Measurements from ENCODE around the gene COG8. TPM values are rescaled to one million over a fixed set of nuclear protein-coding genes. Genes with fewer than 3 reads are reported as not detected.

COG8 gene
- polyA plus RNA-seq, 2 donors: 12.9 to 13.5 TPM

DNA sequence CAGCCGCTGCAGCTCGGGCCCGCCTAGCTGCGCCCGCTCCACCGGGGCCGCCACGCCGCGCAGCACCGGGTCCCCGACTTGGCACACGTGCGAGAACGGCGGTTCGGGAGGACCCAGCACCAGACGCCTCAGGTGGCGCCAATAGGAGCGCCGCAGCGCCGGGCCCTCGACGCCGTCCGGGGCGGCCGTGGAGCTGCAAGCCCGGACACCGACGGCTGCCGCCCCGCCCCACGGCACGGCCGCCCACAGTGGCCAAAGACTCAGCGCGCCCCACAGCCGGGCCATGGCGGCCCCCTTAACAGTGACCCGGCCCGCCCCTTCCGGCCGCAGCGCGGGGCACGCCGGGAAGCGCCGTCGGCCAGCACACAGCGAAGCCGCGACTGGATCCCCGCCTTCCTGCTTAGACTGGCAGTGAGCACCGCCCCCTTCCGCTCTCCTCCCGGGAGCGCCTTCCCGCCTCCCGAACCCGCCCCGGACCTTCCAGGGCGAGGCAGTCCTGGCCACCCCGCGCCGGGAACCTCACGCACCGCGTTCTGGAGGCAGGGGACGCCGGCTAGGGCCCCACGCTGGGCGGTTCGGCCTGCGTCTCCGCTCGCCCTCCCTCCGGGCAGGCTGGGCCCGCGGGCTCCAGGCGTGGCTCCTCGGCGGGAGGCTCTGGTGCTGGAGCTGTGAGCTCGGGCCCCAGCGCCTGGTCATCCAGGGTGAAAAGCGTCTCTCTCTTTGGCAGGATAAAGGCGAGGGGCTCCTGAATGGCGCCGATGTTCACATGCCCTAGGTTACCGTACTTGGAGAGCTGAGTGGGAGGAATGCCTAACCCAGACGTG lies 8.9 kb downstream of the COG8 start, which contains the start of gene PDF:
Gene PDF (minus strand): TSS at position 303 of the 824 bp plus-strand sequence. CDS start 18 bp downstream, at position 285.
- peaks cover 0 to 32% of the 10 kb centered on the region in 2 donors for H3K36me3 ChIP-seq (ENCODE audit: control insufficient read depth in 2 of 2, insufficient read depth in 2 of 2, low read length in 1 of 2)
- 0 to 1% methylated on average over 79 to 93 of the region's 93 CpGs for WGBS, 2 donors
- peak within 1 kb of the TSS; percentile 80 to 96 for H3K4me3 ChIP-seq (ENCODE audit: low read depth in 1 of 2, low read length in 2 of 2)
- no peaks in the 10 kb centered on the region for H3K27me3 ChIP-seq (ENCODE audit: control insufficient read depth in 1 of 2, insufficient read depth in 2 of 2, low read length in 2 of 2)
- H3K27ac ChIP-seq (ENCODE audit: low read depth in 2 of 2, low read length in 1 of 2): peak within 1 kb of the TSS; percentile 95 to 97
- H3K4me1 ChIP-seq (ENCODE audit: control insufficient read depth in 2 of 2, insufficient read depth in 2 of 2, low read length in 1 of 2): peaks cover 10 to 17% of the 10 kb centered on the region in 2 donors
- H3K9me3 ChIP-seq (ENCODE audit: control insufficient read depth in 2 of 2, insufficient read depth in 1 of 2, low read depth in 1 of 2, low read length in 1 of 2): no peaks in the 10 kb centered on the region

GRCh38 chr16:69329369-69330285 lies 9.7 kb downstream of the COG8 start:
- Histone ChIP-seq H3K4me3 (ENCODE audit: low read depth in 1 of 2, low read length in 2 of 2) (peak overlapping the region; percentile 80 to 96), H3K9me3 (ENCODE audit: control insufficient read depth in 2 of 2, insufficient read depth in 1 of 2, low read depth in 1 of 2, low read length in 1 of 2) (no peaks in the 10 kb centered on the region), H3K27me3 (ENCODE audit: control insufficient read depth in 1 of 2, insufficient read depth in 2 of 2, low read length in 2 of 2) (no peaks in the 10 kb centered on the region), H3K27ac (ENCODE audit: low read depth in 2 of 2, low read length in 1 of 2) (peak overlapping the region; percentile 95 to 97), H3K36me3 (ENCODE audit: control insufficient read depth in 2 of 2, insufficient read depth in 2 of 2, low read length in 1 of 2) (peaks cover 0 to 26% of the 10 kb centered on the region in 2 donors), H3K4me1 (ENCODE audit: control insufficient read depth in 2 of 2, insufficient read depth in 2 of 2, low read length in 1 of 2) (peaks cover 11 to 17% of the 10 kb centered on the region in 2 donors)
- WGBS, 2 donors: 4% methylated on average over 70 to 77 of the region's 77 CpGs

- Histone ChIP-seq H3K27me3 (ENCODE audit: control insufficient read depth in 1 of 2, insufficient read depth in 2 of 2, low read length in 2 of 2) (no peaks in the 10 kb centered on the region), H3K4me1 (ENCODE audit: control insufficient read depth in 2 of 2, insufficient read depth in 2 of 2, low read length in 1 of 2) (peaks cover 13 to 17% of the 10 kb centered on the region in 2 donors), H3K36me3 (ENCODE audit: control insufficient read depth in 2 of 2, insufficient read depth in 2 of 2, low read length in 1 of 2) (peaks cover 3 to 24% of the 10 kb centered on the region in 2 donors), H3K27ac (ENCODE audit: low read depth in 2 of 2, low read length in 1 of 2) (peak overlapping the region in 1 of 2 donors; percentile 95), H3K9me3 (ENCODE audit: control insufficient read depth in 2 of 2, insufficient read depth in 1 of 2, low read depth in 1 of 2, low read length in 1 of 2) (no peaks in the 10 kb centered on the region), H3K4me3 (ENCODE audit: low read depth in 1 of 2, low read length in 2 of 2) (peak overlapping the region in 1 of 2 donors; percentile 80)
- WGBS, 2 donors: 35 to 40% methylated on average over 10 of the region's 10 CpGs
Measured at GRCh38 chr16:69328854-69329316, 10.5 kb downstream of the COG8 start.

- Histone ChIP-seq H3K4me1 (ENCODE audit: control insufficient read depth in 2 of 2, insufficient read depth in 2 of 2, low read length in 1 of 2) (peaks cover 13 to 17% of the 10 kb centered on the region in 2 donors), H3K9me3 (ENCODE audit: control insufficient read depth in 2 of 2, insufficient read depth in 1 of 2, low read depth in 1 of 2, low read length in 1 of 2) (no peaks in the 10 kb centered on the region), H3K27ac (ENCODE audit: low read depth in 2 of 2, low read length in 1 of 2) (peak overlapping the region; percentile 3 to 95), H3K27me3 (ENCODE audit: control insufficient read depth in 1 of 2, insufficient read depth in 2 of 2, low read length in 2 of 2) (no peaks in the 10 kb centered on the region), H3K4me3 (ENCODE audit: low read depth in 1 of 2, low read length in 2 of 2) (no peak overlapping the region), H3K36me3 (ENCODE audit: control insufficient read depth in 2 of 2, insufficient read depth in 2 of 2, low read length in 1 of 2) (peaks cover 3 to 26% of the 10 kb centered on the region in 2 donors)
- WGBS, 2 donors: 79 to 80% methylated on average over 14 of the region's 14 CpGs
Measured at GRCh38 chr16:69327585-69328310, 11.6 kb downstream of the COG8 start.

DNA sequence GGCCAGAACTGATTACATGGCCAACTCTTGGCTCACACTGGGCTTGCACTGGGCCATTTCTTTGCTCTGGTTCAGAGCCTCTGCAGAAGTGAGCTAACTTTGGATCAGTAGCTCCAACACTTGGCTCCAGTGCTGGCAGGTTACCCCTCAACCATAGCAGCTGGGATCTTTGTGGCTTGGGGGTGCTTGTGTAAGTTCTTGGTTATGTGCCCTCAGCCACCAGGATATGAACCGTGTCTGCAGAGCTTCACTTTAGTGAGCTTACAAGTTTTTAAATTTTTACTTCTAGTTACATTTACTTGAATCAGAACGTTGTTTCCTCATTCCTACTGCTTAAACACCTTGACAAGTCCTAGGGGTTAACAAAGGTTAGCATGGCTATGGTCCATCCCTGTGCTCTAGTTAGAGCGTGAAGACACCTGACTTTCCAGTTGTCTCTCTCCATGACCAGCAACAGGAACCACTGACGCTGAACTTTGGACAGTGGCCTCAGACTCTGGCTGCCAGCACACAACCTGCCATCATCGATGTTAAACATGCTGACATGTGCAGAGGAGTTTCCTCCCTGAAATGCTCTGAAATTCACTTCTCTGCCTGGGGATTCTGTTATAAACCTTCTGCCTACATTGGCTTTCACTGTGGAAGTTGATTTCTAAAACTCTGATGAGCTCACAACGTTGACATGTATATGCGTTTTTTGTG lies 13.0 kb downstream of the COG8 start:
- Histone ChIP-seq H3K4me3 (ENCODE audit: low read depth in 1 of 2, low read length in 2 of 2) (no peak overlapping the region), H3K27ac (ENCODE audit: low read depth in 2 of 2, low read length in 1 of 2) (peak overlapping the region; percentile 52 to 58), H3K4me1 (ENCODE audit: control insufficient read depth in 2 of 2, insufficient read depth in 2 of 2, low read length in 1 of 2) (peaks cover 13 to 17% of the 10 kb centered on the region in 2 donors), H3K9me3 (ENCODE audit: control insufficient read depth in 2 of 2, insufficient read depth in 1 of 2, low read depth in 1 of 2, low read length in 1 of 2) (no peaks in the 10 kb centered on the region), H3K36me3 (ENCODE audit: control insufficient read depth in 2 of 2, insufficient read depth in 2 of 2, low read length in 1 of 2) (peaks cover 3 to 33% of the 10 kb centered on the region in 2 donors), H3K27me3 (ENCODE audit: control insufficient read depth in 1 of 2, insufficient read depth in 2 of 2, low read length in 2 of 2) (no peaks in the 10 kb centered on the region)
- 44 to 49% methylated on average over 7 of the region's 7 CpGs for WGBS, 2 donors

DNA sequence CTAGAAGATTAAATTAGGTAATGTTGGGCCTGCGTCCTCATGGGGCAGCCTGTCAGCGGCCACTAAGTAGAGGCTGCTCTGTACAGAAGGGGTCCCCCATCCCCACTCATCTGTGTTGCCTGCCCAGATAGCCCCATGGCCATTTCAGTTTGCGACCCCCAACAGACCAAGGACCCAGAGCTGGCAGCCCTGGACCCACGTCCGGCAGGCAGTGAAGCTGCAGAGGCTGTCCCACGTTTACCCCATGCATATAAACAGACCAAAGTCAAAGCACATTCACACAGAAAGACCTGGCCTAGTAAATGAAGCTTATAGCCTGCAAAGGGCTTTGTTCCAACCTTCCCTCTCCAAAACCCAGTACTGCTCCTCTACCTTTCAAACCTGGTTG lies 13.6 kb downstream of the COG8 start:
- H3K4me3 ChIP-seq (ENCODE audit: low read depth in 1 of 2, low read length in 2 of 2): no peak overlapping the region
- H3K27ac ChIP-seq (ENCODE audit: low read depth in 2 of 2, low read length in 1 of 2): peak overlapping the region; percentile 52 to 58
- H3K36me3 ChIP-seq (ENCODE audit: control insufficient read depth in 2 of 2, insufficient read depth in 2 of 2, low read length in 1 of 2): peaks cover 9 to 37% of the 10 kb centered on the region in 2 donors
- no peaks in the 10 kb centered on the region for H3K27me3 ChIP-seq (ENCODE audit: control insufficient read depth in 1 of 2, insufficient read depth in 2 of 2, low read length in 2 of 2)
- H3K9me3 ChIP-seq (ENCODE audit: control insufficient read depth in 2 of 2, insufficient read depth in 1 of 2, low read depth in 1 of 2, low read length in 1 of 2): no peaks in the 10 kb centered on the region
- H3K4me1 ChIP-seq (ENCODE audit: control insufficient read depth in 2 of 2, insufficient read depth in 2 of 2, low read length in 1 of 2): peaks cover 13 to 17% of the 10 kb centered on the region in 2 donors
- 84 to 88% methylated on average over 6 of the region's 6 CpGs for WGBS, 2 donors

- 70 to 78% methylated on average over 10 of the region's 10 CpGs for WGBS, 2 donors
- Histone ChIP-seq H3K4me1 (ENCODE audit: control insufficient read depth in 2 of 2, insufficient read depth in 2 of 2, low read length in 1 of 2) (peaks cover 13 to 16% of the 10 kb centered on the region in 2 donors), H3K27me3 (ENCODE audit: control insufficient read depth in 1 of 2, insufficient read depth in 2 of 2, low read length in 2 of 2) (no peaks in the 10 kb centered on the region), H3K9me3 (ENCODE audit: control insufficient read depth in 2 of 2, insufficient read depth in 1 of 2, low read depth in 1 of 2, low read length in 1 of 2) (no peaks in the 10 kb centered on the region), H3K4me3 (ENCODE audit: low read depth in 1 of 2, low read length in 2 of 2) (no peak overlapping the region), H3K27ac (ENCODE audit: low read depth in 2 of 2, low read length in 1 of 2) (peak overlapping the region in 1 of 2 donors; percentile 56), H3K36me3 (ENCODE audit: control insufficient read depth in 2 of 2, insufficient read depth in 2 of 2, low read length in 1 of 2) (peaks cover 19 to 47% of the 10 kb centered on the region in 2 donors)
Measured at GRCh38 chr16:69324585-69325253, 14.6 kb downstream of the COG8 start.

GRCh38 chr16:69324013-69324531 lies 15.3 kb downstream of the COG8 start:
- Histone ChIP-seq H3K27ac (ENCODE audit: low read depth in 2 of 2, low read length in 1 of 2) (peak overlapping the region in 1 of 2 donors; percentile 16), H3K36me3 (ENCODE audit: control insufficient read depth in 2 of 2, insufficient read depth in 2 of 2, low read length in 1 of 2) (peaks cover 20 to 54% of the 10 kb centered on the region in 2 donors), H3K4me3 (ENCODE audit: low read depth in 1 of 2, low read length in 2 of 2) (no peak overlapping the region), H3K4me1 (ENCODE audit: control insufficient read depth in 2 of 2, insufficient read depth in 2 of 2, low read length in 1 of 2) (peaks cover 9 to 10% of the 10 kb centered on the region in 2 donors), H3K9me3 (ENCODE audit: control insufficient read depth in 2 of 2, insufficient read depth in 1 of 2, low read depth in 1 of 2, low read length in 1 of 2) (no peaks in the 10 kb centered on the region), H3K27me3 (ENCODE audit: control insufficient read depth in 1 of 2, insufficient read depth in 2 of 2, low read length in 2 of 2) (no peaks in the 10 kb centered on the region)
- 77 to 79% methylated on average over 8 of the region's 8 CpGs for WGBS, 2 donors
